Left cardiac atrium (tissue), 4 donors: Measurements from ENCODE around the gene NT5C. TPM values are rescaled to one million over a fixed set of nuclear protein-coding genes. Genes with fewer than 3 reads are reported as not detected.
A peak's percentile ranks its signal among the peaks of the same experiment; 100 is the strongest.

ENCODE experiments used
- ATAC-seq, 2 donors: fragments of 200-7000 bp; cut with Tn5 transposase; one replicate each; pipeline ENCODE4 v1.9.1; 2020; ENCODE audit warnings: mild to moderate bottlenecking in 2 of 2, moderate library complexity in 2 of 2
- DNase-seq: peaks from one replicate; pipeline ENCODE4 v3.0.0-alpha.2; 2020
- intact Hi-C, 2 donors: fragments of 100-400 bp; cut with DNase I; formaldehyde crosslinking; loops; one replicate each; pipeline versions ENCODE4 v1.14.1 to v1.15.1; 2022 to 2023
- total RNA-seq, 2 donors: library from RNA; stranded (reverse); fragmentation: NEBNext Ultra II Directional; extraction: Animal tissue kit (Norgen Biotek cat#: 25700); gene quantifications; one replicate each; pipeline ENCODE4 v1.2.1, GENCODE V29; 2021
- donor health status: DM: no; HTN: yes; CAD: no.
- donor health status: DM: no; HTN: yes; CAD: no; lungs with severe emphysema.
- donor health status: DM: yes; HTN: yes; CAD: no.
- donor health status: Dilated cardiomyopathy.

NT5C gene
- total RNA-seq, 2 donors from 2014 or later, result 27.2 to 28.4 TPM

- DNase-seq, result no peak
- no peak for ATAC-seq
- intact Hi-C loops, result no loop called here
These were observed 27.7 kb downstream of the NT5C start for GRCh38 chr17:75103601-75104554.

GRCh38 chr17:75102385-75102821 is 29.1 kb downstream of the NT5C start:
- intact Hi-C loops, result no loop called here
- DNase-seq (no peak), ATAC-seq (no peak)

- ATAC-seq (no peak), DNase-seq (no peak)
- intact Hi-C loops, result no loop called here
These were observed 31.5 kb downstream of the NT5C start for GRCh38 chr17:75099881-75100595.

- DNase-seq, result no peak
- intact Hi-C loops, result no loop called here
- no peak for ATAC-seq
These were observed 32.7 kb downstream of the NT5C start for GRCh38 chr17:75098861-75099260.

GRCh38 chr17:75097865-75098264 is 33.7 kb downstream of the NT5C start:
- DNase-seq, result no peak
- intact Hi-C loops, result no loop called here
- no peak for ATAC-seq

- intact Hi-C loops, result no loop called here
- DNase-seq (peak; percentile 76), ATAC-seq (peak; percentile 83 to 87)
These were observed 35.4 kb downstream of the NT5C start for GRCh38 chr17:75096082-75096625.

GRCh38 chr17:75094871-75095399 is 36.6 kb downstream of the NT5C start:
- DNase-seq, result no peak
- intact Hi-C loops, result no loop called here

GRCh38 chr17:75093548-75094158 is 37.9 kb downstream of the NT5C start:
- no peak for DNase-seq
- ATAC-seq, result peak in 1 of 2 donors; percentile 38
- intact Hi-C loops, result no loop called here

More at GRCh38 chr17:75094871-75095399, 36.6 kb downstream of the NT5C start:
- ATAC-seq, result no peak

GRCh38 chr17:75091855-75092327 is 39.7 kb downstream of the NT5C start:
- DNase-seq (no peak), ATAC-seq (no peak)
- intact Hi-C loops, result no loop called here

GRCh38 chr17:75090871-75091854 is 40.4 kb downstream of the NT5C start:
- ATAC-seq (no peak), DNase-seq (peak; percentile 53)
- intact Hi-C loops, result no loop called here

GRCh38 chr17:75088465-75089417 is 42.8 kb downstream of the NT5C start:
- intact Hi-C loops, result no loop called here
- ATAC-seq (peak; percentile 21 to 48), DNase-seq (peak; percentile 46)

GRCh38 chr17:75087558-75088453 is 43.7 kb downstream of the NT5C start, which contains the start of gene SLC16A5:
TSS of gene SLC16A5 (plus strand) at chr17:75087954. CDS start at chr17:75093637, 5,683 bp downstream.
- ATAC-seq, result peak; percentile 93 to 94
- peak; percentile 94 for DNase-seq
- intact Hi-C loops, result no loop called here

GRCh38 chr17:75087182-75087557 is 44.4 kb downstream of the NT5C start:
- intact Hi-C loops, result no loop called here
- ATAC-seq (no peak), DNase-seq (no peak)

- DNase-seq (no peak), ATAC-seq (no peak)
- intact Hi-C loops, result no loop called here
These were observed 44.9 kb downstream of the NT5C start for GRCh38 chr17:75086496-75087181.

GRCh38 chr17:75084039-75084660 is 47.4 kb downstream of the NT5C start:
- no peak for ATAC-seq
- intact Hi-C loops, result no loop called here
- DNase-seq, result peak; percentile 48
